Fibroblast of lung (primary cell): ENCODE data around the gene CMTM4. TPM values are rescaled to one million over a fixed set of nuclear protein-coding genes. Genes with fewer than 3 reads are reported as not detected.

ENCODE experiments used
- DNase-seq, 2 donors: peaks; one replicate each; pipeline versions ENCODE4 v3.0.0 to v3.0.0-alpha.2; 2010; ENCODE audit warnings: low read depth in 2 of 2
- H2AFZ ChIP-seq: 2 replicates; pipeline ENCODE4 v1.5.1; 2012; ENCODE audit warnings: low read length, control low read depth, inconsistent platforms
- H3K27ac ChIP-seq: 2 replicates; pipeline ENCODE4 v1.5.1; 2011; ENCODE audit warnings: low read length, control low read depth; ENCODE audit not compliant: insufficient read depth
- H3K27me3 ChIP-seq: 2 replicates; pipeline ENCODE4 v1.5.1; 2011; ENCODE audit warnings: mild to moderate bottlenecking, low read length; ENCODE audit not compliant: control insufficient read depth, insufficient read depth
- H3K36me3 ChIP-seq: 2 replicates; pipeline ENCODE4 v1.5.1; 2011; ENCODE audit warnings: low read length; ENCODE audit not compliant: control insufficient read depth, insufficient read depth
- H3K4me1 ChIP-seq: 2 replicates; pipeline ENCODE4 v1.5.1; 2011; ENCODE audit warnings: low read length; ENCODE audit not compliant: control insufficient read depth, insufficient read depth; ENCODE audit errors: extremely low read depth
- H3K4me2 ChIP-seq: 2 replicates; pipeline ENCODE4 v1.5.1; 2011; ENCODE audit warnings: low read length, control low read depth; ENCODE audit not compliant: insufficient read depth; ENCODE audit errors: extremely low read depth
- H3K4me3 ChIP-seq, 4 experiments: fragments of 200-600 bp in 1 of 4; sonication (generic) in 1 of 4; replicated peaks in 1 of 4; 2 replicates each; pipeline ENCODE4 v1.5.1; 2011 to 2016; ENCODE audit warnings: low read length in 4 of 4, low read depth in 3 of 4, mild to moderate bottlenecking in 3 of 4, control low read depth in 2 of 4, inconsistent platforms in 1 of 4, mixed read lengths in 1 of 4; ENCODE audit not compliant: insufficient read depth in 1 of 4; ENCODE audit errors: control extremely low read depth in 1 of 4
- H3K79me2 ChIP-seq: 2 replicates; pipeline ENCODE4 v1.5.1; 2012; ENCODE audit warnings: mild to moderate bottlenecking, low read length, inconsistent platforms; ENCODE audit not compliant: control insufficient read depth, insufficient read depth
- H3K9ac ChIP-seq: 2 replicates; pipeline ENCODE4 v1.5.1; 2011; ENCODE audit warnings: mild to moderate bottlenecking, low read length, control low read depth; ENCODE audit not compliant: insufficient read depth
- H3K9me3 ChIP-seq: 2 replicates; pipeline ENCODE4 v1.5.1; 2012; ENCODE audit warnings: low read depth, low read length; ENCODE audit not compliant: control insufficient read depth, insufficient read depth
- H4K20me1 ChIP-seq: 2 replicates; pipeline ENCODE4 v1.5.1; 2011; ENCODE audit warnings: low read length; ENCODE audit not compliant: control insufficient read depth, insufficient read depth; ENCODE audit errors: extremely low read depth
- CTCF ChIP-seq, 2 donors: IDR thresholded peaks in 1 of 2; conservative IDR thresholded peaks in 1 of 2; 1 replicate in 1 of 2; 2 replicates in 1 of 2; pipeline ENCODE4 v1.5.1; 2011 to 2012; ENCODE audit warnings: low read length in 2 of 2, control low read depth in 1 of 2, inconsistent platforms in 1 of 2, low read depth in 1 of 2, mild to moderate bottlenecking in 1 of 2
- EZH2 ChIP-seq: IDR thresholded peaks from 2 replicates; pipeline ENCODE4 v1.5.1; 2012; ENCODE audit warnings: low read length, control low read depth, mild to moderate bottlenecking; ENCODE audit errors: missing control alignments
- polyA plus RNA-seq, 2 donors: library from polyadenylated mRNA; depleted of rRNA in 1 of 2; stranded (reverse) in 1 of 2; unstranded in 1 of 2; fragments of >200 nt; gene quantifications; 2 replicates each; pipeline ENCODE4 v1.2.1, GENCODE V29; 2011 to 2012; ENCODE audit warnings: missing spikeins in 1 of 2
- total RNA-seq: library from RNA; depleted of rRNA; stranded (reverse); fragments of >200 nt; gene quantifications from 2 replicates; pipeline ENCODE4 v1.2.1, GENCODE V29; 2014

The CMTM4 gene
- total and polyA plus RNA-seq, 2 donors (not counting 1 experiment from before 2014, with no cell fraction given) = 10.2 to 12.8 TPM

- Histone ChIP-seq H4K20me1 (no peaks in the 10 kb centered on the region), H3K9me3 (no peaks in the 10 kb centered on the region), H3K27ac (no peak overlapping the region), H3K4me3 (no peak overlapping the region), H3K4me2 (no peak overlapping the region), H2AFZ (no peak overlapping the region), H3K79me2 (no peaks in the 10 kb centered on the region), H3K27me3 (no peaks in the 10 kb centered on the region), H3K4me1 (peaks cover 6% of the 10 kb centered on the region), H3K36me3 (no peaks in the 10 kb centered on the region), H3K9ac (no peak overlapping the region)
- TF ChIP-seq CTCF (conservative IDR thresholded peaks at IDR 0.05 in 1 of 2, IDR thresholded peaks at IDR 0.05 in 1 of 2; ENCODE audit: low read depth in 1 of 2, low read length in 2 of 2) = no peak
- TF ChIP-seq EZH2 = no peak
- DNase-seq = no peak
Observed at GRCh38 chr16:66649636-66650205, 46.8 kb downstream of the CMTM4 start.

GRCh38 chr16:66649167-66649566 is 47.4 kb downstream of the CMTM4 start:
- Histone ChIP-seq H3K9me3 (no peaks in the 10 kb centered on the region), H3K9ac (no peak overlapping the region), H3K79me2 (no peaks in the 10 kb centered on the region), H3K4me2 (no peak overlapping the region), H3K27ac (no peak overlapping the region), H4K20me1 (no peaks in the 10 kb centered on the region), H3K27me3 (no peaks in the 10 kb centered on the region), H3K36me3 (no peaks in the 10 kb centered on the region), H2AFZ (no peak overlapping the region), H3K4me3 (no peak overlapping the region), H3K4me1 (peaks cover 6% of the 10 kb centered on the region)
- no peak for DNase-seq
- TF ChIP-seq EZH2 = no peak
- no peak for TF ChIP-seq CTCF (conservative IDR thresholded peaks at IDR 0.05 in 1 of 2, IDR thresholded peaks at IDR 0.05 in 1 of 2; ENCODE audit: low read depth in 1 of 2, low read length in 2 of 2)

GRCh38 chr16:66647866-66648265 is 48.7 kb downstream of the CMTM4 start:
- Histone ChIP-seq H3K4me3 (no peak overlapping the region), H3K36me3 (no peaks in the 10 kb centered on the region), H3K4me2 (no peak overlapping the region), H3K27me3 (no peaks in the 10 kb centered on the region), H3K9ac (no peak overlapping the region), H3K79me2 (no peaks in the 10 kb centered on the region), H3K9me3 (no peaks in the 10 kb centered on the region), H3K27ac (no peak overlapping the region), H2AFZ (no peak overlapping the region), H4K20me1 (no peaks in the 10 kb centered on the region), H3K4me1 (peaks cover 6% of the 10 kb centered on the region)
- no peak for TF ChIP-seq CTCF (conservative IDR thresholded peaks at IDR 0.05 in 1 of 2, IDR thresholded peaks at IDR 0.05 in 1 of 2; ENCODE audit: low read depth in 1 of 2, low read length in 2 of 2)
- TF ChIP-seq EZH2 = no peak
- DNase-seq = no peak
